Keratinocyte (primary cell): Measurements from ENCODE around the gene CYP2D6.

ENCODE experiments used
- EZH2 ChIP-seq: IDR thresholded peaks from one replicate; pipeline ENCODE4 v1.6.1; 2012; ENCODE audit warnings: inconsistent platforms, mild to moderate bottlenecking, low read length, moderate library complexity
- TF ChIP-seq, protein P1 (sequence below), 3 experiments: IDR thresholded peaks in 1 of 3; conservative IDR thresholded peaks in 1 of 3; optimal IDR thresholded peaks in 1 of 3; 2 replicates in 2 of 3; 3 replicates in 1 of 3; pipeline versions ENCODE3 to v1.5.1; 2011; ENCODE audit warnings: low read length in 3 of 3, mild to moderate bottlenecking in 3 of 3, moderate library complexity in 2 of 3, control low read depth in 1 of 3, inconsistent platforms in 1 of 3; ENCODE audit not compliant: insufficient read depth in 2 of 3; ENCODE audit errors: extremely low read depth in 1 of 3

DNA sequence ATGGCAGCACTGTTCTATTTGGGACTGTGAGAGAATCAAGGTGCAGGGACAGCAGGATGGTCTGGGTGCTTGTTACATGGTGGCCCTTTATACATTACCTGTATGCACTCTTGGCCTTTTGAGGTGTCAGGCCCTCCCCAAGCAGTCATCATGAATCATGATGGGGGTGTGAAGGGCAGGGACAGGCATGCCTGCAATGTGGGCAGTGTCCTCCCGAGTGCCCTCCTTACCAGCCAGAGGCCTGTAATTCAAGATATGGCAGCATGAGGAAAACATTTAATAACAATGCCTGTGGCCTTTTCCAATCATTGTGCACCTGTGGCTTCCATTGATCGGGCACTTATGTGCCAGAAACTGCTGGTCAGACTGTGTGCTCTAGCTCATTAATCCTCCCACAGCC lies 25.5 kb upstream of the CYP2D6 start:
- TF ChIP-seq, protein P1, sequence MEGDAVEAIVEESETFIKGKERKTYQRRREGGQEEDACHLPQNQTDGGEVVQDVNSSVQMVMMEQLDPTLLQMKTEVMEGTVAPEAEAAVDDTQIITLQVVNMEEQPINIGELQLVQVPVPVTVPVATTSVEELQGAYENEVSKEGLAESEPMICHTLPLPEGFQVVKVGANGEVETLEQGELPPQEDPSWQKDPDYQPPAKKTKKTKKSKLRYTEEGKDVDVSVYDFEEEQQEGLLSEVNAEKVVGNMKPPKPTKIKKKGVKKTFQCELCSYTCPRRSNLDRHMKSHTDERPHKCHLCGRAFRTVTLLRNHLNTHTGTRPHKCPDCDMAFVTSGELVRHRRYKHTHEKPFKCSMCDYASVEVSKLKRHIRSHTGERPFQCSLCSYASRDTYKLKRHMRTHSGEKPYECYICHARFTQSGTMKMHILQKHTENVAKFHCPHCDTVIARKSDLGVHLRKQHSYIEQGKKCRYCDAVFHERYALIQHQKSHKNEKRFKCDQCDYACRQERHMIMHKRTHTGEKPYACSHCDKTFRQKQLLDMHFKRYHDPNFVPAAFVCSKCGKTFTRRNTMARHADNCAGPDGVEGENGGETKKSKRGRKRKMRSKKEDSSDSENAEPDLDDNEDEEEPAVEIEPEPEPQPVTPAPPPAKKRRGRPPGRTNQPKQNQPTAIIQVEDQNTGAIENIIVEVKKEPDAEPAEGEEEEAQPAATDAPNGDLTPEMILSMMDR (optimal IDR thresholded peaks at IDR 0.05 in 1 of 3, IDR thresholded peaks at IDR 0.05 in 1 of 3, conservative IDR thresholded peaks at IDR 0.05 in 1 of 3; ENCODE audit: extremely low read depth in 1 of 3, insufficient read depth in 2 of 3, low read length in 3 of 3) = no peak
- TF ChIP-seq EZH2 = no peak
